HUDEP-2 (cell line): ENCODE results near the gene PPP1R9A.

Source experiments
- DNase-seq, 76 experiments: peaks; one replicate each; lab custom pipeline; 2025; ENCODE audit not compliant: unreplicated experiment in 76 of 76; lab: John Stamatoyannopoulos, UW

PPP1R9A gene

GRCh38 chr7:95026421-95027072 lies 119.2 kb downstream of the PPP1R9A start:
- no peak for DNase-seq

- DNase-seq = no peak
Observed at GRCh38 chr7:95027234-95027872, 120.0 kb downstream of the PPP1R9A start.

DNA sequence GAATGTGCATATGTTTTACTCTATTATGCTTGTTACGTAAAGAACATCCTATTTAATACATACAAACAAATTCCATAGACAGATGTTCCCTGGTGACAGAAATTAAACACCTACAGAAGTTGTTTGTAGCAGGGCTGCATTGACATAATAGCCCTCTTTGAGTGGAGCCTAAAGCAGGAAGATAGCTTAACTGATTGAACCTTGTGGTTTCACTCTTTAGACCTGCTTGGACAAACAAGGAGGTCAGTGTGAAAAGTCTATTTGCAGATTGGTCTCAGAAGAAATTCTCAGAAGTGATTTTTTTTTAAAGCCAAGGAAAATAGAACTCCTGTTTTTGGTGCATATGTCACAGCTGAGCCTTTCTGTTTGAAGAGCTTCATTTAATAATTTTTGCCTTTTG lies 121.3 kb downstream of the PPP1R9A start:
- DNase-seq = no peak

DNA sequence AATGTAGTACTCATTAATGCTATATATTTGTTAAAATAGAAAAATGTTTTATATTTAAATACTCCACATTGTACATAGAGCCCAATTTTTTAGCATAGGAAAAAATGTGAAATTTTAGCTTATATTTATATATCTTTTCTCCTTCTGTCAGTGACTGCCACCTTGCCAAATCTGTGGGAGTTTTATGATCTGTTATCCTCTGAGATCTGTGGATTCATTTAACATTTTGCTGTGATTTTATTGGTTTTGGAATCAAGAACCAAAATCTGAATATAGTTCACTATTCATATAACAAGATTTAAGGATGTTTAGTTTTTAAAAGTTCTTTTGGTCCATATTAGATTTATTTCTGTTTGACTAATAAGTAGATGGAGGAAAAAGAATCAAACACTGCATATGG lies 127.9 kb downstream of the PPP1R9A start:
- DNase-seq = no peak

GRCh38 chr7:95041031-95041430 lies 133.6 kb downstream of the PPP1R9A start:
- no peak for DNase-seq

DNA sequence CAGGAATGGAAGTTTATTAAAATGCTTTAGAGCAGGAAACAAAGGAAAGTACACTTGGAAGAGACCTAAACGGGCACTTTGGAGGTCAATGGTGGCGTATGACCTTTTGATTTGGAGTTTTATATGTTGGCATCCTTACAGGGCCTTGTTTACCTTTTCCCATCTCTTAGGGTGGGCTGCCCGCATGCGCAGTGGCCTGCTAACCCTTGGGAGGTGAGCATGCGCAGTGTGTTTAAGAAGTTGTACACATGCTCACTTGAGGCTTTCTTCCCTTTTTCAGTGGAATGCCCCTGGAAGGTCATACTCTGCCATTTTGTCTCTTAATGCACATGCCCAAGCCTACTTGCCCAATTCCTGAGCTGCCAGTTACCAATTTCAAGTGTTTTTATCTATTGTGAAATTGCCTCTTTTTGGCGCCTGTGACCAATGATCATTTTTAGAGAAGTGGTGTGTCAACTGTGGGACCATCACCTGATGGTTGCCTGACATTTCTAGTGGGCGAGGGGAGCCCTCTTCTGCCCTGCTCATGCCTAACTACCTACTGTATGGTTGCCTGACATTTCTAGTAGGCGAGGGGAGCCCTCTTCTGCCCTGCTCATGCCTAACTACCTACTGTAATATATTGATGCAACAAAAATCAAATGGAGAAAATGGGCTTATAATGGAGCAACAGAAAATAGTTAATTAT lies 138.0 kb downstream of the PPP1R9A start:
- DNase-seq = no peak

- DNase-seq = no peak
Observed at GRCh38 chr7:95046494-95047240, 139.3 kb downstream of the PPP1R9A start.

- no peak for DNase-seq
Observed at GRCh38 chr7:95047291-95047690, 139.9 kb downstream of the PPP1R9A start.

DNA sequence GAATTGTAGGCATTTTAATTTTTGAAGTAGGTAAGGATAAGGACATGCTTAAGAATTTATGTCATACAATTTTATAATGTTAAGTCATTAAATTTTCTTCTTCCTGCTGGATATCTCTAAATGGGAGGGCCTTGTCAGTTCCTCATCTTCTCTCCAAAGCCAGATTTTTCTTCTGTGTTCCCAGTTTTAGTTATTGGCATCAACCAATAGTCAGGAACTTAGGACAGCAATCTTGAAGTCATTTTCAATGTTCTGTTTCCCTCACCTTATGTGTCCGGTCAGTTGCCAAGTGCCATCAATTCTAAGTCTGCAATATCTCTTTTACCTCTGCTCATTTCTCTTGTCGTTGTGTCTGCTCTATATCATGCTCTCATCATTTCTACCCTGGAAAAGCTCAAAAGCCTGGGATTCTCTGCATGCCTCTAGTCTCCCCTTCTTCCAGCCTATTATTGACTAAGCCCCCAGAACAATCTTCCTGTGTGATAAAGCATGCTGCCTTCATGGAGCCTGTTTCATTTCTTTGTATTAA lies 145.2 kb downstream of the PPP1R9A start:
- no peak for DNase-seq

DNA sequence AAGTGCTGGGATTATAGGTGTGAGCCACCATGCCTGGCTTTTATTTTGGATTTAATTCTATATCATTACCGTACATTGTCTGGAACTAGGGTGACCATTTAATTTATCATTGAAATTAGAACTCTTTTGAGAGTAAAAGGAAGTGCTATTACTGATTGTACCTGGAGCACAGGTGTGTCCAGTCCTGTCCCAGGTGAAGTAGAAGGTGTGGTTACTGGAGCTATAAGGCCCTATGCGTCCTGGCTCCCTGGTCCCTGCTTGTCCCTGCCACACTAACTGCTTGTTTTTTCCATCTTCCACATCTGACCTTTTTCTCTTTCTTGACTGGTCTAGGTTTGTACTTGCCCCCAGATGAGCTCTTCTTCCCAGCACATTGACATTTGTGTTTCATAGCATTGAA lies 147.0 kb downstream of the PPP1R9A start:
- DNase-seq = no peak

DNA sequence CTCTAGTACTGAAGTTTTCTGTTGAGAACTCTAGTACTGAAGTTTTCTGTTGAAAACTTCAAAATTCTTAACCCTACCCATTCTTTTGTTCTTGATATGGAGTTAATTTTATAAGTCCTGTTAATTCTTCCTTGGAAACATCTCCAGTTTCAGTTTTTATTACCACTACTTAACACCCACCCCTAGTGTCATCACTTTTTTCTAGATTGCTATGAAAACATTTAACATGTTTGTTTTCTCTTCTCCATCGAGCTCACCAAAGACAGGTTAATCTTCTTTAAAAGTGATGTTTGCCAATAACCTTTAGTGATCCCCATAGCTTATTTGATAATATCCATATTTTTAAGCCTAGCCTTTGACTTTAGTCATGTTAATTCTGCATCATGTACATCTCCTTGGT lies 147.9 kb downstream of the PPP1R9A start:
- no peak for DNase-seq

DNA sequence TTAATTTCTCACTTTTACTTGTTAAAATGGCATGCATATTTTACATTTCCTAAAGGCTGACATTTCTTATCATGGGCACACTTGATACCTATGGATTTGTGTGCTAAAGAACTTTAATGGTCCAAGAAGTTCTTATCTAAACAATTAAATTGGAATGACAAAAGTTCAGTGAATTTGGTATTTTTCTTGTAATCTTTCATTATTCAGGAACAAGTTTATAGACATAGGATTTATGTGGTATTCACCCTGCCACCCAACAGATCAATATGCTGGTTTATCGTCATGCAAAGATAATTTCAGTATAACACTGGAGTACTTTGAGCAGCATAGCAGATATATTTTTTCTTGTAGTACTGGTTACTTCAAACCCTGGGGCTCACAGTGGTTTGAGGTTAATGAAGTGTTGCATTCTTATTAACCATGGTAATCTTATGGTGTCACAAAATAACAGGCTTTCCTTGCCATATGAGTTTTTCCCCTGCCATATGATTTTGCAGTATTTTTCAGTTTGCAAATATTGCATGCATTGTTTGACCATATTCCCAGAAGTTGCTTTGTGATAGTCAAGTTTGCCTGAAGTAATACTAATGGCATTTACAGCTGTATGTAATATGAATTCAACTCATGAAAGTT lies 148.8 kb downstream of the PPP1R9A start:
- no peak for DNase-seq

DNA sequence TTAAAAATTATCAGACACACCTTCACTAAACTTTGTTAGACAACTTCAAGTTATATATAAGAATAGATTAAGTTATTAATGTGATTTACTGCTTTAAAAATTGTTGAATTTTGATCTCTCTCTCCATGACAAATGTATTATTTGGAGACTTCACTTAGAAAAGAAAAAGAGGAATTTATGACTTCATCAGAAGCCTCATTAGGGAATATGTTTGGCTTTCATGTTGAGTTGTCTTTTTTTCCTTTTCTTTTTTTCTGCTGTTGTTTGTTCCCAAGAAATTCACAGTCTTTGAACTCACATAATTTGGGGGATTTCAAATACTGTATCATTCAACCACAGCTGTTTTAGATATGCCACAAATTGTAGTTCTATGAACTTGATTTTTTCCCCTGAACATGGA lies 149.5 kb downstream of the PPP1R9A start:
- DNase-seq = no peak

- DNase-seq = no peak
Observed at GRCh38 chr7:95059842-95060313, 152.5 kb downstream of the PPP1R9A start.

- DNase-seq = no peak
Observed at GRCh38 chr7:95062901-95063300, 155.5 kb downstream of the PPP1R9A start.

GRCh38 chr7:95066737-95067530 lies 159.5 kb downstream of the PPP1R9A start:
- DNase-seq = no peak

GRCh38 chr7:95088536-95089215 lies 181.3 kb downstream of the PPP1R9A start:
- DNase-seq = no peak

GRCh38 chr7:95089414-95090315 lies 182.3 kb downstream of the PPP1R9A start:
- DNase-seq = no peak
